ENCODE data around the gene HAPLN3.

HAPLN3 gene

DNA sequence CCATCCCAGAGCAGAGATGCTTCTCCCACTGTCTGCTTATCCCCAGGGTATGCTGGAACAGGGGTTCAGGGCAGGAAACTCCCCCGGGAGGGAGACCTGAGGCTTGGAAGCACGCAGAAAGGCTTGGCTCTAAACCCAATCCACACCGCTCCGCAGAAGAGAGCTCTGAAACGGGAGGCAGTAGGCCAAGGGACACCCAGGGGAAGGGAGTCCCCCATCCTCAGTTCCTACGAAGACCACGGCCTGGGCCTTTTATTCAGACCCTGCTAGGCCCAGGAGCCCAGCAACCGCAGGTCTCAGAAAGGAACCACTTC is 1.8 kb upstream of the HAPLN3 start:
- no peak for DNase-seq (ENCODE audit: low read depth in 2 of 2, low spot score in 1 of 2)

DNA sequence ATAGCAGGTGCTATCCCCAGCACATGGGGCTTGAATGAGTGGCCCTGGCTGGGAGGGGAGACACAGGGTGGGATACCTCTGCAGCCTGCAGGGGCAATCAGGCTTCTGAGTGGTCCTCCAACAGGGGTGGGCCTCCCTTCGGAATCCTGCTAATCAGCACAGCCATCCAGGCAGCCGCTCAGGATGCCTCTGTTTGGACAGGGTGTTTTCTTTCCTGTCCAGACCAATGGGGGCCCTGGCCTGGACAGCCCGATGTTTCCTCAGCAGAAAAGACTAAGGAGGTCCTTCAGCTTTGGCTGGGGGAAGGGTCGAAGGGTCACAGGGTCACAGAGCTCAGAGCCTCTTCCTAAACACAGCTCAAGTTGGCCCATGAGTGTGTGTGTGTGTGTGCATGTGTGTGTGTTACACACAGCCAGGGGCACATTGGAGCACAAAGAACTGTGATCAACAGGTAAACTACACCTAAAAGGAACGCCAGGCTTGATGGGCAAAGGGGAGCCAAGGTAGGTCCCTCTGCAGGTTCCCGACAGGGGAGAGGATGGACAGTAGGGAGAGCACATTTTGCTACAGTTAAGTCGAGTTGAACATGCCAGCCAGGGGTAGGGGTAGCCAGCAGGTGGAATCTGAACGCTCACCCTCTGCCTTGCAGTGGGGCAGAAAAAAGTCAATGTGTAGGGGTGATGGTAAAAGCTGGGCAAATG is 1.1 kb upstream of the HAPLN3 start:
- DNase-seq (ENCODE audit: low read depth in 2 of 2, low spot score in 1 of 2), result no peak

DNA sequence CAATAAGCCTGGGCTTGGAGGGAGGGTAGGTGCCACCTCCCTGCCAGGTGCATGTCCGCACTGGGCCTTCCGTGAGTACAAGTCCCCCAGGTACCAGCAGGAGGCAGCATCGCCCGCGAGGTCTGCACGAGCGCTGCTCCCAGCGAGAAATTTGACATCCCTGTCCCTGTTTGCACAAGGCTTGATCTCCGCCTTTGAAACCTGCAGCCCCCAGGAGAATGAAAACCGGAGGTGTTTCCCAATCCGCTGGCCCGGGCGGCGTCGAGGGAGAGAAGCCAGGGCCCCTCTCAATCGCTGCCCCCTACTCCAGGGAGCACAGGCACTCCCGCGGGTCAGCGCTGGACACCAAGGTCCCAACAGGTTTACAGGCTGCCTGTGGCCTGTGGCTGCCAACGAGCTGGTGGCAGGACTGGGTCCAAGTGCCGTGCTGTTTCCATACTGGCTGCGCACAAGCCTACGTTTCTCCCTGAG is 961 bp downstream of the HAPLN3 start:
- DNase-seq (ENCODE audit: low read depth in 2 of 2, low spot score in 1 of 2), result peak; percentile 58 to 79

DNA sequence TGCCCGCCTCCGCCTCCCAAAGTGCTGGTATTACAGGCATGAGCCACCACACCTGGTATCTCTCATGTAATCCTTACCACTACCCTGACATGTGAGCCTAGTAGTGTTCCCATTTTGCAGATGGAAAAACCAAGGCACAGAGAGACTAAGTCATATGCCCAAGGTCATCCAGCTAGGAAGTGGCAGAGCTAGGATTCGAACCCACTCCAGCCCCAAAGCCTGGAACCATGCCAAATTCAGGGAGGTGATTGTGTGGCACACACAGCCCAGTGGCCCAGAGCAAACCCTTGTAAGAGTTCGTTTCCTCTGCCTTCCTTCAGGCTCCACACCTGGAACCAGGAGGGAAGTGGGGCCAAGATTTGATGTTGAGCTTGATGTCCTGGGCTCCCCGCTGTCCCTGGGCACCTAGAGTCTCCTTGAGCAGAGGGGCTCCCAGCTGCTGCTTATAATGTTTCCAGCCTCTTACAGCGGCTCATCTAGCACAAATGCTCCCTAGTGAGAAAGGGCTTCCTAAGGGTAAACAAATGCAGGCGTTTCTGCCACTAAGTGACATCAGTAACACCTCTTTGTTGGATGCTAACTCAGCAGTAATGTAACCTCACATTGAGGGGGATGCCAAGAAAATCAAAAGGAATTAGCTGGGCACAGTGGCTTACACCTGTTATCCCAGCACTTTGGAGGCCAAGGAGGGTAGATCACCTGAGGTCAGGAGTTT is 3.6 kb downstream of the HAPLN3 start:
- no peak for DNase-seq (ENCODE audit: low read depth in 2 of 2, low spot score in 1 of 2)

DNA sequence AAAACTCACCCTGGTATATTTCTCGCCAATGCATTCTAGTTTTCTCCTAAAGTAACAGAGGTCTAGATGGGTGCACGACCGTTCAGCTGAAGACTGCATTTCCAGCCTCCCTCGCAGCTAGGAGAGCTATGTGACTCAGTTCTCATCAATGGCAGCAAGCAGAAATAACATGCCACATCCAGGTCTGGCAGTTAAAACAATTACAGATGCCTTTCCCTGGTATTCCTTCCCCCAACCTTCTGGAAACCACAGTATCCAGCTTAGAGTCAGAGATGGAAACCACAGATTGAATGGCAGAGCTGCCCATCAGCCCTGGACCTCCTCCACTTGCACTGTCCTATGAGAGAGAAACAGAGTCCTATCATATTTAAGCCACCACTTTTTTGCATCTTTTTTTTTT is 4.8 kb downstream of the HAPLN3 start:
- DNase-seq (ENCODE audit: low read depth in 2 of 2, low spot score in 1 of 2), result no peak

DNA sequence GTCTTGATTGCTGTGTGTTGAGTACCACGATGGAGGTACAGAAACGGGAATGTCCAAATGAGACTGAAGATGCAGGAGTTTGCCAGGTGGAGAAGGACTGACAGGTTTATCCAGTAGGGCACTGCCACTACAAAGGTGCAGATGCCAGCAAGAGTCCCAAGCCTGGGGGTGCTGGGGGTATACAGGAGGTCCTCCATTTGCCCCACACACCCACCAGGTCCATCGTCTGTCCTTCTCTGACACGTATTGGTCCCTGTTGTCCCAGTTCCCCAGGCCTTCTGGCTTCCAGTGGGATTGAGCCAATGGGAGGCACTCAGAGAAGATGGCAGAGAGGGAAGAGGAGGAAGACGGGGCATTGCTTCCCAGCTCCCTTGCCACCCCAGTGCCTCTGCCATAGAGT is 6.6 kb downstream of the HAPLN3 start:
- DNase-seq (ENCODE audit: low read depth in 2 of 2, low spot score in 1 of 2), result no peak

DNA sequence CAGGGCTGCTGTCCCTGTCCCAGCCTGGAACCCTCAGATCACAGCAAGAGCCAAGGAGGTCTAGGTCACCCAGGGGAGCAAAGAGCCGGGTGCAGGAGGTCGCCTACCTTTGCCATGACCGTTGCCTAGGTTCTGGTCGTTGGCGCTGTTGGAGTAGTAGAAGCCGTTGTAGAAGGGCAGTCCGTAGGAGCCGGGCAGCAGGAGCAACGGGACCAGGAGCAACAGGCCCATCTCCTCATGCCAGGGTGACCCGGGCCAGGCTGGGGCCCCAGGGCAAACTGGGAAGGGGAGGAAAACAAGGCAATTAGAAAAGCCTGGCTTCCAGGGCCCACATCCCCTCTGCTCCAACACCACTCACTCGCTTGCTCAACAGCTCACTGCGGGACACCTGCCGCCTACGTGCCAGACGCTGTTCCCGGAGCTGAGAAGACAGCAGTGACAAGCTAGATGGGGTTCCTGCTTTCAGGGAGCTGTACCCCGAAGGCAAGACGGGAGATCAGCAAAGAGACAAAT is 8.2 kb downstream of the HAPLN3 start:
- no peak for DNase-seq (ENCODE audit: low read depth in 2 of 2, low spot score in 1 of 2)

DNA sequence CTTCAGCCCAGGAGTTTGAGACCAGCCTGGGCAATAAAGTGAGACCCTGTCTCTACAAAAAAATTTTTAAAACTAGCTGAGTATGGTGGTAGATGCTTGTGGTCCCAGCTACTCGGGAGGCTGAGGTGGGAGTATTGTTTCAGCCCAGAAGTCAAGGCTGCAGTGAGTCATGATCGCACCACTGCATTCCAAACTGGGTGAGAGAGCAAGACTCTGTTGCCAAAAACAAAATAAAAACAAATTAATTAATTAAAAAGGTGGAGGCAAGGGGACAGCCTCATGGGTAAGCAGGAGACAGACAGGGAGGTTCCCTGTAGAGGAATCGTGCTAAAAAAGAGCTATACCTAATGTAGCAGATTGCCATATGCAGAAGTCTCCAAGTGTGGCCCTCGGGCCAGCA is 12.6 kb downstream of the HAPLN3 start:
- no peak for DNase-seq (ENCODE audit: low read depth in 2 of 2, low spot score in 1 of 2)

DNA sequence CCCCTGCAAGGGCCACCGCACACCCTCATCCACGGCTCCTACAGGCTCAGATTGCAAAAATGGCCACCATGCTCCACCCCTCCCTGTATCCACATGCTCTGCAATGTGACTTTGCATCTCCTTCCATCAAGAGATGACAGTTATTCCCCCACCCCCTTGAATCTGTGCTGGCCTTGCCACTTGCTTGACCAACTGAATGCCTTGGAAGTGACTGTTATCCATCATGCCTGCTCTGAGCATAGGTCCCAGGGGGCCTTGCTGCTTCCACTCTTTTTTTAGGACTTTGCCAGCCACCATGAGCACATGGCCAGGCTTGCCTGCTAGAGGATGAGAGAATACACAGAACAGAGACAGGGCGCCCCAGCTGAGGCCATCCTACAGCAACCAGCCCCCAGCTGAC is 13.6 kb downstream of the HAPLN3 start:
- DNase-seq (ENCODE audit: low read depth in 2 of 2, low spot score in 1 of 2), result no peak

DNA sequence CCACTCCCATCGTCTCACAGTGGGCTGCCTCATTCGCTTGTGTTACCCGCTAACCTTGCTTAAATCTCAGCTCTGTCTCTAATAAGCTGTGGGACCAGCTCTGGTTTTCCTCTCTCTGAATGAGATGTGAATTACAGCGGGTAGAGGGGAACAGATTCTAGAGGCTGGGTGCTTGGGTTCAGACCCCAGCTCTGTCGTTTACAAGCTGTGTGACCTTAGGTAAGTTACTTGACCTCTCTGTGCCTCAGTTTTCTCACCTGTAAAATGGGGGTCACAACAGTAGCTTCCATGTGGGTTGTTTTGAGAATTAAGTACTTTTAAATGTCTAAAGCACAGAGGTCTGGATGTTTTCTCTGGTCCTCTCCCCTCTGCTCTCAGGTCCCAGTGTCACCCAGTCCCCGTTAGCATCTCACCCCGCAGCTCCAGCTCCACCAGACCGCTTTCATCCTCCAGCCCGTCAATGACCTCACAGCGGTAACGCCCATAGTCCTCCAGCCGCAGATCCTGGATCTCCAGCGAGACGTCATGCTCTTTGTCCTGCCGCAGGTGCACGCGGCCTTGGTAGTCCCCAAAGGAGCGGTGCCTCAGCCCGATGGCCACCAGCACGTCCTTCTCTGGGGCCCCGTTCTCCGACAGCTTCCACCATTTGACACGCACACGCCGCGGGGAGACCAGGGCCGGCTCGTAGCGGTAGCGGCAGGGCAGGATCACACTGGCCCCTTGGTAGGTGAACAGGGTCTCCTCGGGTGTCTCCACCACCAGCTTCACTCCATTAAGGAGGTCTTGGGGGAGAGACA is 14.2 kb downstream of the HAPLN3 start:
- no peak for DNase-seq (ENCODE audit: low read depth in 2 of 2, low spot score in 1 of 2)

DNA sequence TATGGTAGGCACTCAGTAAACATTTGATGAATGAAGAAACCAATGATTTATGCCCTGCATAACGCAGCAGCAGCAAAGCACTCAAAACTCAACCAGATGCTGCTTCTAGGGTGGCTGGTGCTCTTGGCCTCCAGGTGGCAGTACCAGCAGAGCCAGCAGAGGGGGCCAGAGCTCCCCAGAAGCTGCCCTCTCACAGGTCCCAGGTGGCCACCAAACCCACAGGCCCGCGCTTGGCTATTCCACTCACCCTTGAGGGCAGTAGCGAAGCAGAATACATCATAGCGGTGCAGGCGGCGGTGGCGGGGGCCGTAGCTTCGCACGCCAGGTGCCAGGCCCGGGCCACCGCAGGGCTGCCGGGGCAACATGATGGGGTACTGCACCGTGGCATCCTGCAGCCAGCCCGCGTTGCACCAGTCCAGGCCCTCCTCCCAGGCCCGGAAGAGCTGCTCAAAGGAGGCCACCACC is 16.6 kb downstream of the HAPLN3 start:
- DNase-seq (ENCODE audit: low read depth in 2 of 2, low spot score in 1 of 2), result no peak

DNA sequence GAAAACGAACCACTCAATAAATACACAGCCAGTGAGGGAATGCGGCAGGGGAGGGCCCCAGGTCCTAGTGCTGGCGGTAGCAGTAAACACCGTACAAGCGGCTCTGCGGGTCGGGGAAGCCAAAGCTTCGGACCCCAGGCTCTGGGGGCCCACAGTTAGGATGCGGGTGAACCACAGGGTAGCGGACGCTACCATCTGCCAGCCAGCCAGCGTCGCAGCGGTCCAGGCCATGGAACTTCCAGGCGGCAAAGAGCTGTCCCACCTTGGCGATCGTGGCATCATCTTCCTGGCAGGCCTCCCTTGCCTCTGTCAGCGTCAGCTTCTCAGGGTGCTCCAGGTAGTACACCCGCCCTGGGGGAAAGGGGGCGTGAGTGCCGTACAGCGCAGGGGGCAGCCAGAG is 17.4 kb downstream of the HAPLN3 start:
- DNase-seq (ENCODE audit: low read depth in 2 of 2, low spot score in 1 of 2), result no peak

DNA sequence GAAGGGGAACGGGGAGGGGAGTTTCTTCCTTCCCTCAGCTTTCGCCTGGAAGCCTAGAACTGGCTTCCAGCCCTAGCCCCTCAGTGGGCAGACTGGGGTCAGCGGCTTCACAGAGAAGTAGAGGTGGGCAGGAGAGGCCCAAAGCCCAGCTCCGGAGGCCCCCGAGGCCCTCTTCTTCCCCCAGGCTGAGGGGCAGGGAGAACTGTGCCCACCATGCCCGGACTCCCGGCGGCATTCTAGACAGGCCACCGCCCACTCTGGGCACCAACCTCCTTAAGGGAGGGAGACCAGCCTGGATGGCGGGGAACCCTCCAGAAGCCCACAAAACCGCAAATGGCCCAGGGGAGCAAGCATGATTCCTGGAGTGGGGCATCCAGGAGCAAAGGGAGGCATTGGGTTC is 17.9 kb downstream of the HAPLN3 start:
- no peak for DNase-seq (ENCODE audit: low read depth in 2 of 2, low spot score in 1 of 2)

DNA sequence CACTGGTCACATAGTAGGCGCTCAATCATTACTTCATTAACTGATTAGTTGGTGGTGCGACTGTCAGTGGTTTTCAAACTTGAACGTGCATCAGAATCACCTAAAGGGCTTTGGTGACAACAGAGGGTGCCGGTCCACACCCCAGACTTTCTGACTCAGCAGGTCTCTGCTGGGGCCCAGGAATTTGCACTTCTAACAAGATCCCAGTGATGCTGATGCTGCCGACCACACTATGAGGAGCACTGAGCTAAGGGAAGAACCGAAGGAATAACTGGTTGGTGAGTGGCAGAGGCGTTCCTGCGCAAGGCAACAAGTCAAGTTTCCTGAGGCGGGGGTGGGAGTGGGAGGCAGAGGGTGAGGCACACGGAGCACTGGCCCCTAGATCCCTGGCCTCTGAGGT is 18.8 kb downstream of the HAPLN3 start:
- no peak for DNase-seq (ENCODE audit: low read depth in 2 of 2, low spot score in 1 of 2)

DNA sequence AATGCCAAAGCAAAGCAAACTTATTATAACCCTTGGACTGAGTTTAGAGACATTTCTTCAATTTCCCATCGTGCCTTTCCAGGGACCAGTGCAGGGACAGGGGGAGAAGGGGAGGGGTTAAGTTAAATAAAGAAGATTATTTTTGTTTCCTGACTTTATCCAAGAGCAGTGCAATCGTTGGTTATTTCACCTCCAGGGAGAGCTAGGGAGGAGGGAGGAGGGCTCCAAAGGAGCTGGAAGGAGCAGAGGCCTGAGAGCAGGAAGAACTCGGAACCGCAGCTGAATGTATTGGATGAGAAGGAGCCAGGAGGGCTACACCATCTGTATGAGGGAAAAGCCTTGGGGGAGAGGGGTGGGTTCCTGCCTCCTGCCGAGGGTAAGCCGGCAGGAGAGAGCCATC is 20.7 kb downstream of the HAPLN3 start:
- DNase-seq (ENCODE audit: low read depth in 2 of 2, low spot score in 1 of 2), result no peak

DNA sequence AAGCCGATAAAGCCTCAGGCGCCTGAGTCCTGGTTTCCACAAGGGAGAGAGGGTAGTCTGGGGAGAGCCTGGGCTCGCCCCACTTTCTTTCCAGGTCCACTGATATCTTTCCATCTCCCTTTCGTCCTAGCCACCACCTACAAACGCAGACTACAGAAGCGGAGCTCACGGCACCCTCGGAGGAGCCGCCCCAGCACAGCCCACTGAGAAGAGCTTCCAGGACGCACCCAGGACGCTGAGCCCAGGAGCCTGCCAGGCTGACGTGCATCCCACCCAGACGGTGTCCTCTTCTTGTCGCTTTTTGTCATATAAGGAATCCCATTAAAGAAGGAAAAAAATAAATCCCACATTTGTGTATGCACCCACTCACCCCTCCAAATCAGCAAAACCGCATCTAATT is 21.1 kb downstream of the HAPLN3 start:
- DNase-seq (ENCODE audit: low read depth in 2 of 2, low spot score in 1 of 2), result no peak

DNA sequence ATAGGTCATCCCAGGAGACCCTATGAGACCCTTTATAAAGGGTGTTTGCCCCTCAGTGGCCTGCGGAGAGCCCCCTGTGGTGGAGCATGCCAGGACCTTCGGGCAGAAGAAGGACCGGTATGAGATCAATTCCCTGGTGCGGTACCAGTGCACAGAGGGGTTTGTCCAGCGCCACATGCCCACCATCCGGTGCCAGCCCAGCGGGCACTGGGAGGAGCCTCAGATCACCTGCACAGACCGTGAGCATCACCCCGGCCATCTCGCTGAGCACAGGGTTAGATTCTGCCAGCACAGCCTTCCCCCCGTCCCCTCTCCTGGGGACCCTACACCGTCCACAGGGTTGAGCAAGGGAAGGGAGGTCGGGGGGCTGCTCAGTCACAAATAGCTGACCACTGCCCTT is 21.6 kb downstream of the HAPLN3 start:
- no peak for DNase-seq (ENCODE audit: low read depth in 2 of 2, low spot score in 1 of 2)

DNA sequence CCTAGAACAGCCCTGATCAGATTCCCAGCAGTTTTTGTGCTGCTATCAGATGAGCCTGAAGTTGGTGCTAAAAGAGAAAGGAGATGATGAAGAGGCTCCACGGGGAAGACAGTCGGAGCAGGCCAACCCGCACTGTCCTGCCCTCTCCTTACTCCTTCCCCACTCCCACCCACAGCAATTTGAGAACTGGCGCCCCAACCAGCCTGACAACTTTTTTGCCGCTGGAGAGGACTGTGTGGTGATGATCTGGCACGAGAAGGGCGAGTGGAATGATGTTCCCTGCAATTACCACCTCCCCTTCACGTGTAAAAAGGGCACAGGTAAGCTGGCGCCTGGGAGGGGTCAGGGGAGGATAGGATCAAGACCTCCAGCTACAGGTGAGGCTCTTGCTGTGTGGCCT is 22.6 kb downstream of the HAPLN3 start:
- DNase-seq (ENCODE audit: low read depth in 2 of 2, low spot score in 1 of 2), result no peak

DNA sequence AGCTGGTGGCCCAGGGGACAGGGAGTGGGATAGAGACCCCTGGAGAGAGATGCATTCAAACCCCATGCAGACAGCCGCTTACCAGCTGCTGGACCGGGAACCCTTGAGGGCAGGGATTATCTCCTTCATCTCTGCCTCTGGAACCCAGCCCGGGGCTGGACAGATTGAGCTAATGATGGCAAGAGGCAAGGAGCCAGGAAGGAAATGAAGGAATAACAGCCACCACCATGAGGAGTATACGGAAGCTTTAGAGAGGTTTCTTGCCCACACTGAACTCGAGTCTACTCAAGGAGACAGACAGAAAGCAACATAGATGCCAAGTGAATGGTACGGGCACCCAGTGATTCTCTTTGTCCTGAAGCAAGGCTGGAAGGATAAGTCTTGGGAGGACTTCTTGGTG is 23.2 kb downstream of the HAPLN3 start:
- no peak for DNase-seq (ENCODE audit: low read depth in 2 of 2, low spot score in 1 of 2)

DNA sequence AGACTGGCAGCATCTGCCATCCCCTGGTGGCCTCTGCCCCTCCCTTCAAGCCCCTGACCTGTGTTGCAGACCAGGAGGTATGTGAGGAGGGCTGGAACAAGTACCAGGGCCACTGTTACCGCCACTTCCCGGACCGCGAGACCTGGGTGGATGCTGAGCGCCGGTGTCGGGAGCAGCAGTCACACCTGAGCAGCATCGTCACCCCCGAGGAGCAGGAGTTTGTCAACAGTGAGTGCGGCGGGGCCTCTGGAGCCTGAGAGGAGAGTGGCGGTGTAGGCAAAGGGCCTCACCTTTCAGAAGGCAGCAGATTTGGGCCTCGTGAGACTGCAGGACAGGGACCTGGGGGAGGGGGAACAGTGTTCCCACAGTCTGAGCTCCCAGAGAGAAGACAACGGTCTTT is 24.0 kb downstream of the HAPLN3 start:
- DNase-seq (ENCODE audit: low read depth in 2 of 2, low spot score in 1 of 2), result no peak

DNA sequence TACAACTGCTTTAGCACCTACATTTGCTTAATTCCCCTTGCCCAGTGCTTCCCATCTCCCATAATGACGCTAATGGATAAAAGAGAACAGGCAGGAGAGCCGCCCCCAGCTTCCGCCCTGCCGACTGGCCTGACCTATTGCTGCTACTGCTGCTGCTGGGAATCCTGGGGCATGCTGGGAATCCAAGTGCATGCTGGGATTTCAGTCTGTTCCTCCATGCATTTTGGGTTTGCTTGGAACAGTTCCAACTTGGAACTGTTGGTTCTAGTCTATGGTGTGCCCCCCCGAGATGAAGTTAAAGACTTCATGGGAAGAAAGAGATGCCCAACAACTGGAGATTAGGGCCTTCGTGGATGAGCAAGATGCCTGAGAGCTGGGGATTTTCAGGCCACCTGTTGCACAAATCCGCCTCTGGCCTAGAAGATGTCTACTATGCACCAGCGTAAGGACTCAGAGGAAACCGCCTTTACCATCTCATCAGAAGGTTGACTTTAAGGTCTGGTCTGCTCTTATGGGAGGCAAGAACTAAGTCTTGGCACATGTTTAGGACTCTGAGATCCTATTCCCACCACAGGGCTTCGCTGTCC is 29.0 kb downstream of the HAPLN3 start:
- DNase-seq (ENCODE audit: low read depth in 2 of 2, low spot score in 1 of 2), result no peak

All from stimulated activated CD8-positive, alpha-beta memory T cell treated with anti-CD3 and anti-CD28 coated beads, Interleukin-4, amount 100 ng/mL, for 4 hours (primary cell).